ENCODE results near the gene CACNA2D3. TPM values are rescaled to one million over a fixed set of nuclear protein-coding genes. Genes with fewer than 3 reads are reported as not detected.

CACNA2D3 gene
- total and polyA plus RNA-seq, 2 experiments from 2014 or later = 1.1 to 2.5 TPM

GRCh38 chr3:54963641-54964040 is 841.3 kb downstream of the CACNA2D3 start:
- no peak for TF ChIP-seq EZH2 (IDR thresholded peaks at IDR 0.05; ENCODE audit: borderline replicate concordance)
- no peak for TF ChIP-seq CTCF (IDR thresholded peaks at IDR 0.05; ENCODE audit: poor library complexity)
- no peak for TF ChIP-seq EZH2phosphoT487 (IDR thresholded peaks at IDR 0.05; ENCODE audit: low read depth, severe bottlenecking, unreplicated experiment)
- H3K9me3 ChIP-seq (ENCODE audit: low read depth) = no peaks in the 10 kb centered on the region
- H3K4me3 ChIP-seq = no peak overlapping the region
- H2AFZ ChIP-seq = no peak overlapping the region
- H3K36me3 ChIP-seq (replicated peaks; ENCODE audit: insufficient read depth, low read depth) = no peaks in the 10 kb centered on the region
- DNase-seq (ENCODE audit: low spot score) = no peak
- H3K4me1 ChIP-seq (ENCODE audit: insufficient read depth) = peaks cover 13% of the 10 kb centered on the region
- no peak overlapping the region for H3K4me2 ChIP-seq
- H3K79me2 ChIP-seq = no peaks in the 10 kb centered on the region
- 62% methylated on average over 4 of the region's 4 CpGs for WGBS (ENCODE audit: low lambda C conversion rate, missing lambda C conversion rate)
- no peaks in the 10 kb centered on the region for H3K9me2 ChIP-seq (replicated peaks; ENCODE audit: insufficient read depth)
- H3K27ac ChIP-seq = no peak overlapping the region
- H4K20me1 ChIP-seq (ENCODE audit: insufficient read depth, poor library complexity, severe bottlenecking) = no peaks in the 10 kb centered on the region
- no peaks in the 10 kb centered on the region for H3K27me3 ChIP-seq

GRCh38 chr3:54964081-54964480 is 841.7 kb downstream of the CACNA2D3 start:
- TF ChIP-seq EZH2phosphoT487 (IDR thresholded peaks at IDR 0.05; ENCODE audit: low read depth, severe bottlenecking, unreplicated experiment) (no peak), CTCF (IDR thresholded peaks at IDR 0.05; ENCODE audit: poor library complexity) (no peak), EZH2 (IDR thresholded peaks at IDR 0.05; ENCODE audit: borderline replicate concordance) (no peak)
- H3K79me2 ChIP-seq = no peaks in the 10 kb centered on the region
- WGBS (ENCODE audit: low lambda C conversion rate, missing lambda C conversion rate) = 78% methylated on average over 3 of the region's 3 CpGs

GRCh38 chr3:54965746-54966145 is 843.4 kb downstream of the CACNA2D3 start:
- no peaks in the 10 kb centered on the region for H3K36me3 ChIP-seq (replicated peaks; ENCODE audit: insufficient read depth, low read depth)
- H3K79me2 ChIP-seq = no peaks in the 10 kb centered on the region
- H2AFZ ChIP-seq = no peak overlapping the region
- H4K20me1 ChIP-seq (ENCODE audit: insufficient read depth, poor library complexity, severe bottlenecking) = no peaks in the 10 kb centered on the region
- H3K27ac ChIP-seq = no peak overlapping the region
- no peaks in the 10 kb centered on the region for H3K27me3 ChIP-seq
- H3K4me3 ChIP-seq = no peak overlapping the region
- no peaks in the 10 kb centered on the region for H3K9me3 ChIP-seq (ENCODE audit: low read depth)
- H3K4me2 ChIP-seq = no peak overlapping the region
- no peaks in the 10 kb centered on the region for H3K9me2 ChIP-seq (replicated peaks; ENCODE audit: insufficient read depth)
- TF ChIP-seq CTCF (IDR thresholded peaks at IDR 0.05; ENCODE audit: poor library complexity) = no peak
- no peak for TF ChIP-seq EZH2phosphoT487 (IDR thresholded peaks at IDR 0.05; ENCODE audit: low read depth, severe bottlenecking, unreplicated experiment)
- TF ChIP-seq EZH2 (IDR thresholded peaks at IDR 0.05; ENCODE audit: borderline replicate concordance) = no peak
- peak; percentile 24 for DNase-seq (ENCODE audit: low spot score)
- 75% methylated on average over 6 of the region's 6 CpGs for WGBS (ENCODE audit: low lambda C conversion rate, missing lambda C conversion rate)
- H3K4me1 ChIP-seq (ENCODE audit: insufficient read depth) = peaks cover 17% of the 10 kb centered on the region

More at GRCh38 chr3:54964081-54964480, 841.7 kb downstream of the CACNA2D3 start:
- Histone ChIP-seq H3K27me3 (no peaks in the 10 kb centered on the region), H3K36me3 (replicated peaks; ENCODE audit: insufficient read depth, low read depth) (no peaks in the 10 kb centered on the region), H2AFZ (no peak overlapping the region), H3K27ac (no peak overlapping the region), H3K9me2 (replicated peaks; ENCODE audit: insufficient read depth) (no peaks in the 10 kb centered on the region), H3K9me3 (ENCODE audit: low read depth) (no peaks in the 10 kb centered on the region), H3K4me3 (no peak overlapping the region), H3K4me2 (no peak overlapping the region), H3K4me1 (ENCODE audit: insufficient read depth) (peaks cover 17% of the 10 kb centered on the region), H4K20me1 (ENCODE audit: insufficient read depth, poor library complexity, severe bottlenecking) (no peaks in the 10 kb centered on the region)
- DNase-seq (ENCODE audit: low spot score) = no peak

GRCh38 chr3:54966979-54967378 is 844.6 kb downstream of the CACNA2D3 start:
- Histone ChIP-seq H3K27ac (peak overlapping the region; percentile 68), H3K36me3 (replicated peaks; ENCODE audit: insufficient read depth, low read depth) (no peaks in the 10 kb centered on the region), H3K27me3 (no peaks in the 10 kb centered on the region), H3K79me2 (no peaks in the 10 kb centered on the region), H3K9me3 (ENCODE audit: low read depth) (no peaks in the 10 kb centered on the region), H3K4me1 (ENCODE audit: insufficient read depth) (peaks cover 17% of the 10 kb centered on the region), H4K20me1 (ENCODE audit: insufficient read depth, poor library complexity, severe bottlenecking) (no peaks in the 10 kb centered on the region), H3K9me2 (replicated peaks; ENCODE audit: insufficient read depth) (no peaks in the 10 kb centered on the region), H3K4me2 (peak overlapping the region; percentile 13), H3K4me3 (no peak overlapping the region), H2AFZ (no peak overlapping the region)
- 49% methylated on average over 6 of the region's 6 CpGs for WGBS (ENCODE audit: low lambda C conversion rate, missing lambda C conversion rate)
- DNase-seq (ENCODE audit: low spot score) = peak; percentile 21
- no peak for TF ChIP-seq CTCF (IDR thresholded peaks at IDR 0.05; ENCODE audit: poor library complexity)
- no peak for TF ChIP-seq EZH2phosphoT487 (IDR thresholded peaks at IDR 0.05; ENCODE audit: low read depth, severe bottlenecking, unreplicated experiment)
- TF ChIP-seq EZH2 (IDR thresholded peaks at IDR 0.05; ENCODE audit: borderline replicate concordance) = no peak

Data from hepatocyte (in vitro differentiated cells).